ENCODE results near the gene PRL. TPM values are rescaled to one million over a fixed set of nuclear protein-coding genes. Genes with fewer than 3 reads are reported as not detected.

The PRL gene
- total RNA-seq, 1 donor, result not detected

GRCh38 chr6:22308939-22309338 lies 12.1 kb upstream of the PRL start:
- Histone ChIP-seq H3K4me3 (ENCODE audit: low read length) (no peak overlapping the region), H3K4me1 (ENCODE audit: insufficient read depth, low read length) (peaks cover 8% of the 10 kb centered on the region), H3K9me3 (ENCODE audit: low read depth, low read length) (peaks cover 14% of the 10 kb centered on the region), H3K27me3 (ENCODE audit: insufficient read depth, low read length) (no peaks in the 10 kb centered on the region)

- Histone ChIP-seq H3K27me3 (ENCODE audit: insufficient read depth, low read length) (no peaks in the 10 kb centered on the region), H3K9me3 (ENCODE audit: low read depth, low read length) (peaks cover 14% of the 10 kb centered on the region), H3K4me3 (ENCODE audit: low read length) (no peak overlapping the region), H3K4me1 (ENCODE audit: insufficient read depth, low read length) (peaks cover 5% of the 10 kb centered on the region)
Observed at GRCh38 chr6:22306741-22307466, 10.1 kb upstream of the PRL start.

GRCh38 chr6:22302838-22303237 lies 6.0 kb upstream of the PRL start:
- peaks cover 5% of the 10 kb centered on the region for H3K4me1 ChIP-seq (ENCODE audit: insufficient read depth, low read length)
- H3K4me3 ChIP-seq (ENCODE audit: low read length), result no peak overlapping the region
- H3K9me3 ChIP-seq (ENCODE audit: low read depth, low read length), result no peaks in the 10 kb centered on the region
- H3K27me3 ChIP-seq (ENCODE audit: insufficient read depth, low read length), result no peaks in the 10 kb centered on the region

DNA sequence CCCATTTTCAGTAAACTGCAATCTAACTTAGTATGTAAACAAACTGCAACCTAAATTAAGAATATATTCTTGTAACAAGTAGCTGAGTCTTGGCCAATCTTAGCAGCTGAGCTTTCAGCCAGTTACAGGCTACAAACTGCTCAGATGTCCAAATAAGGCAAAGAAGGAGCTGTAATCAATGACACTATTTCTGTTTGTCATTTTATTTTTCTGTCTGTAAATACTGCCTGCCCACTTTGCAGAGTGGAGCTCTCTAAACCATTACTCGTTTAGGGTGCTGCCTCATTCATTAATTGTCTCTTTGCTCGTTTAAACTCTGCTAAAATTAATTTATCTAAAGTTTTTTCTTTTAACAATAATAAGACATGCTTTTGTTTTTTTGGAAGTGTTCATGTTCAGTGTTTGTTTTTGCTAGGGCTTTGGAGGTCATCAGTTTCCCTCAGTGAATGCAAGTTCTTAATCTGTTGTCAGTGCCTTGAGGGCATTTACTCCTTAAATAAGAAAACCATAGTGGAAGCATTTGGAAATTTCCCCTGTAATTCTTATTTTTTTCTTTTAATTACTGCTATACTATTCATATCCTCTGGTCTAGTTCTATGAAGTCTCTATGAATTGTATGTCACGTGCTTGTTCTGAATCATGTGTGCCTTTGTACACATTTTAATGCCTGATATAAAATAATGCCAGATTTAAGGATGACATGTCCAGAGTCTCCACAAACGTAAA lies 3.6 kb upstream of the PRL start:
- no peak overlapping the region for H3K4me3 ChIP-seq (ENCODE audit: low read length)

GRCh38 chr6:22298475-22298890 lies 1.6 kb upstream of the PRL start:
- Histone ChIP-seq H3K4me1 (ENCODE audit: insufficient read depth, low read length) (peaks cover 5% of the 10 kb centered on the region), H3K27me3 (ENCODE audit: insufficient read depth, low read length) (no peaks in the 10 kb centered on the region), H3K9me3 (ENCODE audit: low read depth, low read length) (no peaks in the 10 kb centered on the region), H3K4me3 (ENCODE audit: low read length) (no peak overlapping the region)

More for the DNA sequence above, 3.6 kb upstream of the PRL start:
- H3K9me3 ChIP-seq (ENCODE audit: low read depth, low read length), result no peaks in the 10 kb centered on the region
- H3K4me1 ChIP-seq (ENCODE audit: insufficient read depth, low read length), result peaks cover 5% of the 10 kb centered on the region
- H3K27me3 ChIP-seq (ENCODE audit: insufficient read depth, low read length), result no peaks in the 10 kb centered on the region

- Histone ChIP-seq H3K9me3 (ENCODE audit: low read depth, low read length) (no peaks in the 10 kb centered on the region), H3K27me3 (ENCODE audit: insufficient read depth, low read length) (no peaks in the 10 kb centered on the region), H3K4me1 (ENCODE audit: insufficient read depth, low read length) (no peaks in the 10 kb centered on the region), H3K4me3 (ENCODE audit: low read length) (no peak overlapping the region)
Observed at GRCh38 chr6:22296067-22296466, 769 bp downstream of the PRL start.

GRCh38 chr6:22295145-22295544 lies 1.7 kb downstream of the PRL start:
- H3K27me3 ChIP-seq (ENCODE audit: insufficient read depth, low read length), result no peaks in the 10 kb centered on the region
- no peaks in the 10 kb centered on the region for H3K9me3 ChIP-seq (ENCODE audit: low read depth, low read length)
- H3K4me1 ChIP-seq (ENCODE audit: insufficient read depth, low read length), result no peaks in the 10 kb centered on the region
- H3K4me3 ChIP-seq (ENCODE audit: low read length), result no peak overlapping the region

DNA sequence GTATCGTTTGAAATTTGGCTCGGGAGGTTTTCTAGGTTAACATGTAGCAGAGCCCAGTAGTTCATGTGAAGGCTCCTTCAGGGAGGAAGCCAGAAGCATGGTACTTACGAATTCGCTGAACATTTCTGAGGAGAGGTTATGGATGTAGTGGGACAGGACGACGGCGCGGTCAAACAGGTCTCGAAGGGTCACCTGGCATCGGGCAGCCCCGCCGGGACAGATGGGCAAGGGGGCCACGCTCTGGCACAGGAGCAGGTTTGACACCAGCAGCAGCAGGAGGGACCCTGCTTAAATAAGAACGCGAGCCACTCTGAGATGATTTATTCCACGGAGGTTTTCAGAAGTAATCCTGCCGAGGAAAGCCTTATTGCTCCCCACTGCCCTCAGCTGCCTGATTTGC lies 2.5 kb downstream of the PRL start:
- no peaks in the 10 kb centered on the region for H3K27me3 ChIP-seq (ENCODE audit: insufficient read depth, low read length)

DNA sequence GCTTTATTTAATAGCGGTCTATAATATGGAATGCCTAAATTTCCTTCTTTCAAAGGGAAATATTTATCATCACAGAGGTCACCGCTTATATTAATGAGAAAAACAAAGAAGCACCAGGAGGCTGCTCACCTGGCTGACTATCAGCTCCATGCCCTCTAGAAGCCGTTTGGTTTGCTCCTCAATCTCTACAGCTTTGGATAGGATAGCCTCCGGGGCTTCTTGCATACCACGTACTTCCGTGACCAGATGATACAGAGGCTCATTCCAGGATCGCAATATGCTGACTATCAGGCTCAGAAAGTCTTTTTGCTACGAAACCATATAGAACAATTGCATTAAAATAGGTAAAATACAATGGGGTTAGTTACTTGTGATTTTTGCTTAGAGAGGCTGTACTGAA lies 6.8 kb downstream of the PRL start:
- no peak overlapping the region for H3K4me3 ChIP-seq (ENCODE audit: low read length)
- H3K27me3 ChIP-seq (ENCODE audit: insufficient read depth, low read length), result no peaks in the 10 kb centered on the region
- H3K4me1 ChIP-seq (ENCODE audit: insufficient read depth, low read length), result no peaks in the 10 kb centered on the region
- H3K9me3 ChIP-seq (ENCODE audit: low read depth, low read length), result no peaks in the 10 kb centered on the region

More for the DNA sequence above, 2.5 kb downstream of the PRL start:
- Histone ChIP-seq H3K4me3 (ENCODE audit: low read length) (no peak overlapping the region), H3K4me1 (ENCODE audit: insufficient read depth, low read length) (no peaks in the 10 kb centered on the region), H3K9me3 (ENCODE audit: low read depth, low read length) (no peaks in the 10 kb centered on the region)

DNA sequence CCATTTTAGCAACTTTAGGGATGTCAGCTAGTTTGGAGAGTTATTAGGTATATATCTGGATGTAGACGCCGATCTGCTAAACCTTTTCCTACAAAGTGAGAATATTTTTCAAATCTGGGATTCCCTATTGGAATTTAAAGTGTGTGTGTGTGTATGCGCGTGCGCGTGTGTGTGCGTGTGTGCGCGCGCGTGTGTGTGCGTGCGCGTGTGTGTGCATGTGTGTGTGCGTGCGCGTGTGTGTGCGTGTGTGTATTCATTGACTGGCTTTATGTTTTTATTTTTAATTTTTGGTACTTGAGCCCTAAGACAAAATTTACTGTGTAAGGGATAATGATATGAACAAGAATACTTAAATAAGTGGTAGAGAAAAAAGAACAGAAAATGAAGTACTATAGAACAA lies 8.1 kb downstream of the PRL start:
- Histone ChIP-seq H3K9me3 (ENCODE audit: low read depth, low read length) (no peaks in the 10 kb centered on the region), H3K4me3 (ENCODE audit: low read length) (no peak overlapping the region), H3K27me3 (ENCODE audit: insufficient read depth, low read length) (no peaks in the 10 kb centered on the region), H3K4me1 (ENCODE audit: insufficient read depth, low read length) (no peaks in the 10 kb centered on the region)

DNA sequence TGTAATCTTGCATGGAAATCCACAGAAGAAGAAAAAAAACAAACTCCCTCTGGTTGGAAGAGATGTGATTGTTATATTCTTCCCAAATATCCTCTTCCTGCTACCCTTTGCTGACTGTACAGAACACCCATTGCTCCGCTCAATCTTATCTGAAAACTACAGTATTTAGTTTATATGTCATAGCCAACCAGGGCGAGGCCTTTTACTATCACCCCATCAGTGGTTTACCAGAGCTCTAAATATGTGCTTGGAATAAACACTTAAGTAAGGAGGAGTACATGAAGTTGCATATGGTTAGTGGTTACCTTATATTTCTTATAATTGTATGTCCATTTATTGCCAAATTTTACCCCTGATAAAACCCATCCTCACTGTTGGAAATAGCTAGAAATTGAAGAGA lies 12.2 kb downstream of the PRL start:
- no peaks in the 10 kb centered on the region for H3K4me1 ChIP-seq (ENCODE audit: insufficient read depth, low read length)
- no peaks in the 10 kb centered on the region for H3K27me3 ChIP-seq (ENCODE audit: insufficient read depth, low read length)
- no peaks in the 10 kb centered on the region for H3K9me3 ChIP-seq (ENCODE audit: low read depth, low read length)
- H3K4me3 ChIP-seq (ENCODE audit: low read length), result no peak overlapping the region

DNA sequence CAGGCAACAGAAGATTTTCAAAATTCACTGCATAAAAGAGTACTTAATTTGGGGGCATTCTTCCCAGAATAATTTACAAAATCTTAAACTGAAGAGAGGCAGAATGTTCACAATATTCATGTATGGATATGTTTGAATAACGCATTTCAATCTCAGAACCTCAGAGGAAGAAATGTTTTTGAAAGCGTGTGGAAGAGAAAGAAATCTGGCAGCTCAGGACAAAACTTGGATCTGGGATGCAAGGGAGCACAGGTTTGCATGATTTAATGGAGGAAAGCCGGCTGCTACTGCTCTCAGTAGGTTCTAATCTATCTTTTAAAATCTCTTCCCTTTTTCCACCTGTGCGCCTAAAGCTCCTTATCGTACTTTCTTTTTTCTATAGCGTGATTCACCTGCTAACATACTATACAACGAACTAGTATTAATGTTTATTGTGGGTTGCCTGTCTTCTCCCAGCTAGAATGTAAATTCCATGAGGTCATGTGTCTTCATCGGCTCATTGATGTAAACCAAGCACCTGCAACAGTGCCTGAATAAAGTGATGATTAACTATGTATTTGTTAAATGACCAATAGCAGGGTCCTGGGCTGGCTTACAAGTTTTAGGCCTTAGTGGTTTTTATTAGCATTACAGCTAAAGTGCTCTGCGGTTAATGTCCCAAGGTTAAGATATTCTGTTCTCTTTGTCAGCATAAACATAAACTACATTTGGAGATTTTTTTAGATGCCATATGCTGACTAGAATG lies 15.3 kb downstream of the PRL start:
- H3K9me3 ChIP-seq (ENCODE audit: low read depth, low read length), result no peaks in the 10 kb centered on the region
- no peaks in the 10 kb centered on the region for H3K4me1 ChIP-seq (ENCODE audit: insufficient read depth, low read length)
- H3K4me3 ChIP-seq (ENCODE audit: low read length), result no peak overlapping the region

GRCh38 chr6:22279427-22279826 lies 17.4 kb downstream of the PRL start:
- Histone ChIP-seq H3K4me3 (ENCODE audit: low read length) (no peak overlapping the region), H3K9me3 (ENCODE audit: low read depth, low read length) (no peaks in the 10 kb centered on the region), H3K27me3 (ENCODE audit: insufficient read depth, low read length) (no peaks in the 10 kb centered on the region)

More for the DNA sequence above, 15.3 kb downstream of the PRL start:
- H3K27me3 ChIP-seq (ENCODE audit: insufficient read depth, low read length), result no peaks in the 10 kb centered on the region

GRCh38 chr6:22271081-22271480 lies 25.8 kb downstream of the PRL start:
- H3K4me3 ChIP-seq (ENCODE audit: low read length), result no peak overlapping the region
- H3K9me3 ChIP-seq (ENCODE audit: low read depth, low read length), result no peaks in the 10 kb centered on the region
- peaks cover 10% of the 10 kb centered on the region for H3K4me1 ChIP-seq (ENCODE audit: insufficient read depth, low read length)
- H3K27me3 ChIP-seq (ENCODE audit: insufficient read depth, low read length), result no peaks in the 10 kb centered on the region

More at GRCh38 chr6:22279427-22279826, 17.4 kb downstream of the PRL start:
- H3K4me1 ChIP-seq (ENCODE audit: insufficient read depth, low read length), result no peaks in the 10 kb centered on the region

- H3K4me3 ChIP-seq (ENCODE audit: low read length), result no peak overlapping the region
- no peaks in the 10 kb centered on the region for H3K27me3 ChIP-seq (ENCODE audit: insufficient read depth, low read length)
- H3K9me3 ChIP-seq (ENCODE audit: low read depth, low read length), result no peaks in the 10 kb centered on the region
- H3K4me1 ChIP-seq (ENCODE audit: insufficient read depth, low read length), result no peaks in the 10 kb centered on the region
Observed at GRCh38 chr6:22263748-22264147, 33.1 kb downstream of the PRL start.

Data from mononuclear cell (primary cell).